ACHN (cell line): ENCODE results near the gene LRRC8D.

ENCODE experiments used
- DNase-seq: peaks from one replicate; pipeline ENCODE4 v3.0.0-alpha.2; 2015
- in situ Hi-C: cut with HindIII; loops from 2 replicates; pipeline ENCODE4 v1.10.0; 2017; ENCODE audit warnings: low sequenced_read_pairs, low pct_ligation_motif_present, low pct_unique_long_range_greater_than_20kb

The LRRC8D gene

GRCh38 chr1:89900791-89901708 lies 80.2 kb downstream of the LRRC8D start:
- in situ Hi-C loops = no loop called here
- no peak for DNase-seq

- in situ Hi-C loops = no loop called here
- DNase-seq = no peak
Observed at GRCh38 chr1:89901957-89902669, 81.3 kb downstream of the LRRC8D start.

GRCh38 chr1:89903550-89903949 lies 82.7 kb downstream of the LRRC8D start:
- no peak for DNase-seq
- in situ Hi-C loops = no loop called here

GRCh38 chr1:89904219-89904980 lies 83.6 kb downstream of the LRRC8D start:
- no peak for DNase-seq
- in situ Hi-C loops = no loop called here

- DNase-seq = no peak
- in situ Hi-C loops = no loop called here
Observed at GRCh38 chr1:89905395-89906058, 84.7 kb downstream of the LRRC8D start.

GRCh38 chr1:89906088-89906487 lies 85.3 kb downstream of the LRRC8D start:
- in situ Hi-C loops = no loop called here
- DNase-seq = no peak

GRCh38 chr1:89907727-89908212 lies 86.9 kb downstream of the LRRC8D start:
- in situ Hi-C loops = no loop called here
- peak; percentile 49 for DNase-seq

GRCh38 chr1:89908273-89908671 lies 87.4 kb downstream of the LRRC8D start:
- in situ Hi-C loops = no loop called here
- DNase-seq = no peak

GRCh38 chr1:89908672-89909436 lies 88.0 kb downstream of the LRRC8D start:
- no peak for DNase-seq
- in situ Hi-C loops = no loop called here

- DNase-seq = no peak
- in situ Hi-C loops = no loop called here
Observed at GRCh38 chr1:89910268-89910667, 89.4 kb downstream of the LRRC8D start.

GRCh38 chr1:89910780-89911179 lies 89.9 kb downstream of the LRRC8D start:
- peak; percentile 63 for DNase-seq
- in situ Hi-C loops = no loop called here

GRCh38 chr1:89911191-89911991 lies 90.6 kb downstream of the LRRC8D start:
- in situ Hi-C loops = no loop called here
- no peak for DNase-seq

GRCh38 chr1:89912073-89912472 lies 91.2 kb downstream of the LRRC8D start:
- no peak for DNase-seq
- in situ Hi-C loops = no loop called here

- no peak for DNase-seq
- in situ Hi-C loops = no loop called here
Observed at GRCh38 chr1:89913353-89914095, 92.7 kb downstream of the LRRC8D start.

GRCh38 chr1:89917353-89917752 lies 96.5 kb downstream of the LRRC8D start:
- DNase-seq = no peak

GRCh38 chr1:89918127-89918793 lies 97.4 kb downstream of the LRRC8D start:
- no peak for DNase-seq
- in situ Hi-C loops = no loop called here

More at GRCh38 chr1:89917353-89917752, 96.5 kb downstream of the LRRC8D start:
- in situ Hi-C loops = no loop called here
